Ishikawa (cell line): ENCODE results near the gene PLPPR3.

Experiments used
- CREB1 ChIP-seq: IDR thresholded peaks from 2 replicates; pipeline ENCODE4 v1.6.1; 2012; ENCODE audit warnings: low read depth
- EGR1 ChIP-seq: IDR thresholded peaks from 2 replicates; pipeline ENCODE4 v1.6.1; 2012
- EP300 ChIP-seq: IDR thresholded peaks from 2 replicates; pipeline ENCODE4 v1.6.1; 2012; ENCODE audit warnings: borderline replicate concordance
- NFIC ChIP-seq: IDR thresholded peaks from 2 replicates; pipeline ENCODE4 v1.6.1; 2012
- RAD21 ChIP-seq: IDR thresholded peaks from 2 replicates; pipeline ENCODE4 v1.6.1; 2012; ENCODE audit warnings: low read depth
- TAF1 ChIP-seq: IDR thresholded peaks from 2 replicates; pipeline ENCODE4 v1.6.1; 2012; ENCODE audit warnings: low read depth, mild to moderate bottlenecking
- TEAD4 ChIP-seq: IDR thresholded peaks from 2 replicates; pipeline ENCODE4 v1.6.1; 2012
- YY1 ChIP-seq: IDR thresholded peaks from 2 replicates; pipeline ENCODE4 v1.6.1; 2012; ENCODE audit warnings: low read depth
- ZBTB7A ChIP-seq: IDR thresholded peaks from 2 replicates; pipeline ENCODE4 v1.6.1; 2012; ENCODE audit warnings: low read depth
- TF ChIP-seq, protein P1 (sequence below): IDR thresholded peaks from 2 replicates; pipeline ENCODE4 v1.6.1; 2012; ENCODE audit warnings: low read depth, mild to moderate bottlenecking
- TF ChIP-seq, protein P2 (sequence below): IDR thresholded peaks from 2 replicates; pipeline ENCODE4 v1.6.1; 2012

GRCh38 chr19:803686-804418, 17.9 kb downstream of the PLPPR3 start:
- TF ChIP-seq TEAD4 = no peak
- TF ChIP-seq TAF1 = no peak
- TF ChIP-seq YY1 = no peak
- TF ChIP-seq, protein P1, sequence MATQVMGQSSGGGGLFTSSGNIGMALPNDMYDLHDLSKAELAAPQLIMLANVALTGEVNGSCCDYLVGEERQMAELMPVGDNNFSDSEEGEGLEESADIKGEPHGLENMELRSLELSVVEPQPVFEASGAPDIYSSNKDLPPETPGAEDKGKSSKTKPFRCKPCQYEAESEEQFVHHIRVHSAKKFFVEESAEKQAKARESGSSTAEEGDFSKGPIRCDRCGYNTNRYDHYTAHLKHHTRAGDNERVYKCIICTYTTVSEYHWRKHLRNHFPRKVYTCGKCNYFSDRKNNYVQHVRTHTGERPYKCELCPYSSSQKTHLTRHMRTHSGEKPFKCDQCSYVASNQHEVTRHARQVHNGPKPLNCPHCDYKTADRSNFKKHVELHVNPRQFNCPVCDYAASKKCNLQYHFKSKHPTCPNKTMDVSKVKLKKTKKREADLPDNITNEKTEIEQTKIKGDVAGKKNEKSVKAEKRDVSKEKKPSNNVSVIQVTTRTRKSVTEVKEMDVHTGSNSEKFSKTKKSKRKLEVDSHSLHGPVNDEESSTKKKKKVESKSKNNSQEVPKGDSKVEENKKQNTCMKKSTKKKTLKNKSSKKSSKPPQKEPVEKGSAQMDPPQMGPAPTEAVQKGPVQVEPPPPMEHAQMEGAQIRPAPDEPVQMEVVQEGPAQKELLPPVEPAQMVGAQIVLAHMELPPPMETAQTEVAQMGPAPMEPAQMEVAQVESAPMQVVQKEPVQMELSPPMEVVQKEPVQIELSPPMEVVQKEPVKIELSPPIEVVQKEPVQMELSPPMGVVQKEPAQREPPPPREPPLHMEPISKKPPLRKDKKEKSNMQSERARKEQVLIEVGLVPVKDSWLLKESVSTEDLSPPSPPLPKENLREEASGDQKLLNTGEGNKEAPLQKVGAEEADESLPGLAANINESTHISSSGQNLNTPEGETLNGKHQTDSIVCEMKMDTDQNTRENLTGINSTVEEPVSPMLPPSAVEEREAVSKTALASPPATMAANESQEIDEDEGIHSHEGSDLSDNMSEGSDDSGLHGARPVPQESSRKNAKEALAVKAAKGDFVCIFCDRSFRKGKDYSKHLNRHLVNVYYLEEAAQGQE = no peak
- no peak for TF ChIP-seq EGR1
- no peak for TF ChIP-seq EP300
- no peak for TF ChIP-seq RAD21
- no peak for TF ChIP-seq NFIC
- TF ChIP-seq, protein P2, sequence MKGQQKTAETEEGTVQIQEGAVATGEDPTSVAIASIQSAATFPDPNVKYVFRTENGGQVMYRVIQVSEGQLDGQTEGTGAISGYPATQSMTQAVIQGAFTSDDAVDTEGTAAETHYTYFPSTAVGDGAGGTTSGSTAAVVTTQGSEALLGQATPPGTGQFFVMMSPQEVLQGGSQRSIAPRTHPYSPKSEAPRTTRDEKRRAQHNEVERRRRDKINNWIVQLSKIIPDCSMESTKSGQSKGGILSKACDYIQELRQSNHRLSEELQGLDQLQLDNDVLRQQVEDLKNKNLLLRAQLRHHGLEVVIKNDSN = no peak
- TF ChIP-seq CREB1 = no peak
- no peak for TF ChIP-seq ZBTB7A
